Measurements from ENCODE around the gene MYH11.
"Not testable (repeated sequence)": the region's sequence is repeated elsewhere in the genome, so short reads cannot be mapped to it uniquely, and the experiment has no call there.

Gene MYH11

DNA sequence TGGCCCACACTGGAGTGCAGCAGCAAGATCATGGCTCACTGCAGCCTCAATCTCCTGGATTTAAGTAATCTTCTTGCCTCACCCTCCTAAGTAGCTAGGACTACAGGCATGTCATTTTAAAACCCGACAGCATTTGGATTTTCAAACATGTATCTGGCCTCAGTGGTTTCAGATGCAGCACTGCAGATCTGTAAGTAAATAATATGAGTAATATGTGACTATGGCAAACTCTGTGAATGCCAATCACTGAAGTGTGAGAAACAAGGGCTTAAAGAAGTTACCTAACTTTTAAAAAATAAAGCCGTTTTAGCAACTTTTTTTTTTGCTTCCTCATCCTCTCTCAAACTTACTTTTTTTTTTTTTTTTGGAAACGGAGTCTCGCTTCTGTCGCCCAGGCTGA lies 19.7 kb upstream of the MYH11 start:
- DNase-seq (ENCODE audit: low read depth in 2 of 2), result no peak

- no peak for DNase-seq (ENCODE audit: low read depth in 2 of 2)
These were observed 18.0 kb upstream of the MYH11 start for GRCh38 chr16:15874745-15875314.

DNA sequence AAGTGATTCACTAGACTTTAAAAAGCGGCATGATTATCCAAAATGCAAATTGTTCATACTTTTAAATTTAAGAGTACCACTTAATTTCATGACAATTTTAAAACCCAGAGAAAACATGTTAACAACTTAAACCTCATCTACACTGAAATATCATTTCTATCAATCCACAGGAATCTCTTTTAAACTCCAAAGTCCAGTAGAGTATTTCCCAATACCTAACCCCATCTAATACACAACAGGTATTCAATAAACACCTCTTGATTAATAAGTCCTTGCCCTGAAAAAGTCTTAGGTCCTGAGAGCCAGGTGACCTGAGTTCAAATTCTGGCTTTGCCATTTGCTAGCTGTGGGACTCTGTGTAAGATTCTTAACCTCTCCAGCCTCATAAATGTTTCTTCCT lies 16.9 kb upstream of the MYH11 start:
- no peak for DNase-seq (ENCODE audit: low read depth in 2 of 2)

DNA sequence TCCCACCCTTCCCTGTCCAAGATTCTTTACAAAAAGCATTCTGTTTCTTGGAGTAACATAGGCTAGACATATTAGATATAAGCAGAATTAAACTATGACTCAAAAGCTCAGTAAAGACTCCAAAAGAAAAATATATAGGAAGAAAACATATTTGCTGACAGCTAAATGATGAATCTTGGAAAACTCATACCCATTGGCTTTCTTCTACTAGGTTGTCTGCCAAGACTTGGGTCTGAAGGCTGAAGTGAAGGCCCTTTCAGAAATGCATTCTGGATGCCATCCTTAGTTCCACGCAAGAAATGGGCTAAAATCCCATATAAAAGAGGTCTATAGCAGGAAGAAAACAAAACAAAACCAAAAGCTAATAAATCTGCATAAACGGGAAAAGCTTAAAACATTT lies 16.5 kb upstream of the MYH11 start:
- DNase-seq (ENCODE audit: low read depth in 2 of 2), result no peak

DNA sequence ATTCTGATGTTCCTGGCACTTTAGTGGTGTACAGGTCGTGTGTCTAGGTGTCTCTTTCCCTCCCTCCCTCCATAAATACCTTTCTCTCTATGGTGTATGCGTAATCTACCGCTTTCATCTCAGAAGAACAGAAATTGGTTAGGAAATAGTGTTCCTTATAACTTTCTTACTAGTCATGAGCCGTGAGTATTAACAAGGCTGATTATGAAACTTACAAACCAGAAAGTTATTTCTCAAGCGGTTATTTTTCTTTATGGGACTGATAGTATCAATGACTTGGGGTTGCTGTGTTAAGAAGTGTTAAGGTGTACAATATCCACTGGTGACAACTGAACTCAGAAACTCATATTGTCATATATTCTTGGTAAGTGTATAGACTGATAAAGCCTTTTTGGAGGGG lies 13.2 kb upstream of the MYH11 start:
- no peak for DNase-seq (ENCODE audit: low read depth in 2 of 2)

DNA sequence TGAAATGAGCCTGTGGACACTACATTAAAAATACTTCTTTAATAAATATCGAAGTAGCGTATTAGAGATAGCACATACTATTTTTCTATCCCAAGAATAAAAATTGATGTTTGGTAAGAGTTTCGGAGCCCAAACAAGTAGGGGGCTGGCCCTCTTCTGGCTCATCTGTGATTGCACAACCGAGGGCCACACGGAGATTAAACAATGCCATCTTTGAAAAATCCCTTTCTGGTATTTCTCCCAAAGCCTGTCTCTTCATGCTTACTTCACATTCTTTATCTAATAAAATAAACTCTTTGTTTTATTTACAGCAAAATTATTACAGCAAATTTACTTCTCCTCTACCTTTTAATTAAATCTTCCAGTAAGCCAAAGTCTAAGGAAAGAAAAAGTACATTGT lies 9.6 kb upstream of the MYH11 start:
- no peak for DNase-seq (ENCODE audit: low read depth in 2 of 2)

- no peak for DNase-seq (ENCODE audit: low read depth in 2 of 2)
These were observed 8.9 kb upstream of the MYH11 start for GRCh38 chr16:15865742-15866141.

DNA sequence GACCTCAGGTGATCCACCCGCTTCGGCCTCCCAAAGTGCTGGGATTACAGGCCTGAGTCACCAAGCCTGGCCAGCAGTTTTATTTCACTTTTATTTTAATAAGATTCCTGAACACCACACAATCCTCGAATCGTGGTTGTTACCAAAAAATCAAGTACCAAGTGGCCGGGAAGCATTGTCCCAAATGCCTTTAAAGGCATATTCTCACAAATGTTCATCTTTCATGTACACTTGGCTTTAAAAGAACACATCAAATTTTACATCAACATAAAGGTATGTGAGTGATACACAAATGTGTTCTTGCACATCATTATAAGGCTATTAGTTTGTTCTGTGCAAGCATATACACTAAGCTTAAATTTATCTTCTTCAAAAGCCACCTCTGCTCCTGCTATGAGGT lies 8.1 kb upstream of the MYH11 start:
- no peak for DNase-seq (ENCODE audit: low read depth in 2 of 2)

GRCh38 chr16:15861996-15862395 lies 5.2 kb upstream of the MYH11 start:
- DNase-seq (ENCODE audit: low read depth in 2 of 2), result no peak

DNA sequence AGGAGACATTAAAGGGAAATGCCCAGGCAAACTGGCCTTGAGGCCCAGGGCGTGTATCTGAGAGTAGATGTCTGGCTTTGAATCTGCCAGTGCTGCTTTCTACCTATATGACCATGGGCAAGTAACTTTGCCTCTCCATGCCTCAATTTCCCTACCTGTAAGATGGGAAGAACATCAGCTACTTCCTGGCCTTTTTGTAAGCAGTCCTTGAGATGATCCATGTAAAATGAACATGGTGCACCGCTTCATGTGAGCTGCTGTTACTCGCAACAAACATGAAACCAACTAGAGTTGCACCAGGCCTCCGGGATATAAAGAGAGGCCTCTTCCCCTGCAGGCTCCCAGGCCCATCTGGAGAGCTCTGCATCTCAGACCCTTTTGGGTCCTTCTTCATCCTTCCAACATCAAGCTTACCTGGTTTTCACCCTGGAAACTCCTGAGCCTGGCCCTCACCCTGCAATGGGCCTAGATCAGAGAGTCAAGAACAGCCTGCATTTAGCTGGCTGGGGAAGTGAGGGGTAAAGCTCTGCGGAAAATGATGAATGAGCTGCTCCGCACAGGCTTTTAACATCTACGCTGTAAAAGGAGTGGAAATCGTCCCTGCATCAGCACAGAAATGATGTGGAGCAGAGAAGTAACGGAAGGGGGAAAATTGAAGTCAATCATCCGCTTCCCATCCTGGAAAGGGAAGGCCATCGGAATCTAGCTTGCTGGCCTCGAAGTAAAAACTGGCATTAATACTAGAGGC lies 2.3 kb upstream of the MYH11 start:
- no peak for DNase-seq (ENCODE audit: low read depth in 2 of 2)

GRCh38 chr16:15857724-15858560 lies 1.1 kb upstream of the MYH11 start:
- no peak for DNase-seq (ENCODE audit: low read depth in 2 of 2)

DNA sequence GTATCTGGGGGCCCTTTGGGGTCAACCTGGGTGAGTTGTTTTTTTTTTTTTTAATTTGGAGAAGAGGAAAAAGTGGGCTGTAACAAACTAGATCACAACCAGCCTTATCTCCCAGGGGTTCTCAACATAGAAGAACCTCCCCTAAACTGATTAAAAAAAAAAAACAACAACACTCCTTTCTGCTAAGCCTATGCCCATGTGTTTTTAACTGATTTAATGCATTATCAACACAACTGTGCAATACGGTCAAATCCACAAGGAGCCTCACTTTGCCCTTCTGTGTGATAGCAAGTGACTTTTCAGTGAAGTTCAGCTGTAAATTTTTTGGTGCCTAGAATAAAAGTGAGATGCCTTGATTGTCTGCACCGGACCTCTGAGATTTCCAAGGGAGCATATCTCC lies 646 bp downstream of the MYH11 start:
- DNase-seq (ENCODE audit: low read depth in 2 of 2), result no peak

- no peak for DNase-seq (ENCODE audit: low read depth in 2 of 2)
These were observed 1.2 kb downstream of the MYH11 start for GRCh38 chr16:15855704-15856003.

DNA sequence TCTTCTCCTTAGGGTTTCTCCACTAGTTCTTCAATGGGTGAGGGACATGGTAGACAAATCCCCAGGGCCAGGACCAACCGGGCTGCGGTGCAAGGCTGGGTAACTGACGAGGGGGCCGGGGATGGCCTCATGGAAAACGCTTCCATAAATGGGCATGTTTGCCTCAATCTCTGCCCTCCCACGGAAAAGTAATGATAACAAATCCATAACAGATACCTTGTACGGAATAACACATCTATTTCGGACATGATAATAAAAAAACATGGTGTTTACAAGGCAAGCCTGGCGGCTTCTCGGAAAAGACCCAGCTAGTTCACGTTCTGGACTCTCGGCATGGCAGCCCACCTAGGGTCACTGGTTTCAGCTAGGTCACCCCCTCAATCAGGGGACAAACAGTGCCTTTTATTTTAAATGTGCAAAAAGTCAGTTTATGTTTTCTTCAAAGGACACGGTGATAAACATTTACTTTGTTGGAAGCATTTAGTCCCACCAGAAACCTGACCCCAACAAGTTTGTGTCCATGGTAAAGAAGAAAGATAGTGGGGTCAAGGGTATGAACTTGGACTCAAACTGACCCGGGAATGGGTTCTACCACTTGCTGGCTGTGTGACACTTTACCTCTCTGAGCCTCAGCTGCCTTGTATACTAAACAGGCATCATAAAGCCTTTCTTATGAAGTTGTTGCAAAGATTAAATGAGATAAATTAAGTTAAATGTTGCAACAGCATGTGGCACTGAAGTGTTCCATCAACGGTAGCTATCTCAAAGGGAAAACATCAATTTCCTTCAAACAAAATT lies 1.7 kb downstream of the MYH11 start:
- no peak for DNase-seq (ENCODE audit: low read depth in 2 of 2)

DNA sequence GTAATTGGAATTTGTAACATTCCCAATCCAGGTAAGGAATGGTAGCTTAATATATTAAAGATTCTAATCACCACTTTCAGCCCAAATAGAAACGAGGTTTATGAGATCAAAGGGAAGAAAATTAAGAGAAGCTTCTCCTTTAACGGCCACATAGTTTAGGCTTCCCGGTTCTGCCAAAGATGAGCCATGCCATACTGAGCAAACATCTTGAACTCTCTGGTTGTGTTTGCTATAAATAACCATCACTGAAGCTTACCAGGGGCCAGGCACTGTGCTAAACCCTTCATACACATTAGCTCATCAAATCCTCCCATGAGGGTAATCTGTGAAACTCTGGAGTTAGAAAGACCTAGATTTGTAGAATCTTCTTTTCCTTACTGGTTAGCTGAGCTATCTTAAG lies 2.8 kb downstream of the MYH11 start:
- no peak for DNase-seq (ENCODE audit: low read depth in 2 of 2)

GRCh38 chr16:15853021-15853420 lies 3.8 kb downstream of the MYH11 start:
- DNase-seq (ENCODE audit: low read depth in 2 of 2), result no peak

DNA sequence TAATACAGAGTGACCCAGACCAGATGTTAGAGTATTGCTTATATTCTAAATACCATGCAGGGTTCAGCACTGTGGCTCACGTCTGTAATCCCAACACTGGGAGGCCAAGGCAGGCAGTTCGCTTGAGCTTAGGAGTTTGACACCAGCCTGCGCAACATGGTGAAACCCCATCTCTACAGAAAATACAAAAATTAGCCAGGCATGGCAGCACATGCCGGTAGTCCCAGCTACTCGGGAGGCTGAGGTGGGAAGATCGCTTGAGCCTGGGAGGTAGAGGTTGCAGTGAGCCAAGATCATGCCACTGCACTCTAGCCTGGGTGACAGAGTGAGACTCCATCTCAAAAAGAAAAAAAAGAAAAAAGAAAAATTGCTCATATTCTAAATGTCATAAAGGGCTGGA lies 6.3 kb downstream of the MYH11 start:
- not testable (repeated sequence) for DNase-seq (ENCODE audit: low read depth in 2 of 2)

DNA sequence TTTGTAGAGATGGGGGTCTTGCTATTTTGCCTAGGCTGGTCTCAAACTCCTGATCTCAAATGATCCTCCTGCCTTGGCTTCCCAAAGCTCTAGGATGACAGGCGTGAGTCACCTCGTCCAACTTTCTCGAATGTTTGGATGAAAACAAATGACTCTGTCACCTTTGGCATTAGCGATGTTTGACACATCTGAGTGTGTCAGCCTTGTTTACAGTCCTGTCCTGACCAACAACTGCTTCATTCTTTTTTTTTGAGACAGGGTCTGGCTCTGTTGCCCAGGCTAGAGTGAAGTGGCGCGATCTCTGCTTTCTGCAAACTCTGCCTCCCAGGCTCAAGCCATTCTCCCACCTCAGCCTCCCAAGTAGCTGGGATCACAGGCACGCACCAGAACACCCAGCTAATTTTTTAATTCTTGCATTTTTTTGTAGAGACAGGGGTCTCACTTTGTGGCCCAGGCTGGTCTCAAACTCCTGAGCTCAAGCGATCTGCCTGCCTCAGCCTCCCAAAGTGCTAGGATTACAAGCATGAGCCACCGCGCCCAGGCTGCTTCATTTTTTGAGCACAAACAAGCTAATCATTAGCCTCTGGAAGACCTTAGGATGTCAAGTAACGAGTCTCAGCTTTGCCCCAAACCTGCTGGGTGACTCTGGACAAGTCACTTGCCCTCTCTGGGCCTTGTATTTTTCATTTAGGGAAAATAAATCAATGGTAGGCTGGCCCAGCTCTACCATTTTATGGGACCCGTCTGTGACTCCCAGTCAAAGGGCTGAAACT lies 7.4 kb downstream of the MYH11 start:
- no peak for DNase-seq (ENCODE audit: low read depth in 2 of 2)

- DNase-seq (ENCODE audit: low read depth in 2 of 2), result no peak
These were observed 9.1 kb downstream of the MYH11 start for GRCh38 chr16:15847611-15848175.

DNA sequence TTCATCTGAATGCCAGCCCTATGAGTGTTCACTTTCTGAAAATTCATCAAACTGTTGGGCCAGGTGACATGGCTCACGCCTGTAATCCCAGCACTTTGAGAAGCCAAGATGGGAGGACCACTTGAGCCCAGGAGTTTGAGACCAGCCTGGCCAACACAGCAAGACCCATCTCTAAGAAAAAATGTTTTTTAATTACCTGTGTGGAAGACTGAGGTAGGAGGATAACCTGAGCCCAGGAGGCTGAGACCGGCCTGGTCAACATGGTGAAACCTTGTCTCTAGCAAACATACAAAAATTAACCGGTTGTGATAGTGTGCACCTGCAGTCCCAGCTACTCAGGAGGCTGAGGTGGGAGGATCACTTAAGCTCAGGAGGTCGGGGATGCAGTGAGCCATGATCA lies 10.3 kb downstream of the MYH11 start:
- DNase-seq (ENCODE audit: low read depth in 2 of 2), result no peak

DNA sequence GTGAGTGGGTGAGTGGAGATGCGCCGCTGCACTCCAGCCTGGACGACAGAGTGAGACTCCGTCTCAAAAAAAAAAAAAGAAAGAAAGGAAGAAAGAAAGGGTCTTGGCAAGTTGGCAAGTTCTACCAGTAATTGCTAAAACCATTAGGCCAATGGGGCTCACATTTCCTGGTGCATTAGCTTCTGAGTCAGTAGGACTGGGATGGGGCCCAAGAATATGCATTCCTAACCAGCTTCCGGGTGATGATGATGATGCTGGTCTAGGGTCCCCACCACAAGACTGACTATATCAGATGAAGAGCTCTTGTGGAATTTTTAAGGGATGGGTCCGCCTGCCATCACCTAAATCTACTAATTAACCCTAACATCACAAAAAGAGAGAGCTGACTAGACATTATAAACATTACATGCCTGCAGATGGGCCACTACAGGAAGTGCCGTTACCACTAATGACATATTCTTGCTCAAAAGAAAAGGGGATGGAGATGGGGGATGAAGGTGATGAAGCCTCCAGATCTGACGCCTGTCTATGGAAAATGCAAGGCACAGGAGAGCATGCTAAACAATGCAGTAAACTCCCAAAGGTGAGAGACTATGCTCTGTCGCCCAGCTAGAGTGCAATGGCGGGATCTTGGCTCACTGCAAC lies 13.1 kb downstream of the MYH11 start:
- DNase-seq (ENCODE audit: low read depth in 2 of 2), result no peak

All from stimulated activated CD8-positive, alpha-beta memory T cell treated with anti-CD3 and anti-CD28 coated beads, Interleukin-15, amount 100 ng/mL, for 4 hours (primary cell).